Gastrocnemius medialis (tissue), 4 donors: Measurements from ENCODE around the gene GALM.

Experiments used
- POLR2A ChIP-seq, 2 donors: fragments of 450-650 bp; IDR thresholded peaks; one replicate each; pipeline ENCODE4 v1.6.1; 2017; ENCODE audit warnings: antibody characterized with exemption in 2 of 2, mild to moderate bottlenecking in 2 of 2, moderate library complexity in 2 of 2
- TF ChIP-seq, protein P1 (sequence below), 5 experiments: fragments of 450-650 bp in 3 of 5; fragments of 200-600 bp in 2 of 5; sonication (generic) in 2 of 5; IDR thresholded peaks in 4 of 5; conservative IDR thresholded peaks in 1 of 5; 1 replicate in 4 of 5; 2 replicates in 1 of 5; pipeline ENCODE4 v1.5.1; 2016 to 2019; ENCODE audit warnings: antibody characterized with exemption in 5 of 5, mild to moderate bottlenecking in 3 of 5, moderate library complexity in 3 of 5

- TF ChIP-seq, protein P1, sequence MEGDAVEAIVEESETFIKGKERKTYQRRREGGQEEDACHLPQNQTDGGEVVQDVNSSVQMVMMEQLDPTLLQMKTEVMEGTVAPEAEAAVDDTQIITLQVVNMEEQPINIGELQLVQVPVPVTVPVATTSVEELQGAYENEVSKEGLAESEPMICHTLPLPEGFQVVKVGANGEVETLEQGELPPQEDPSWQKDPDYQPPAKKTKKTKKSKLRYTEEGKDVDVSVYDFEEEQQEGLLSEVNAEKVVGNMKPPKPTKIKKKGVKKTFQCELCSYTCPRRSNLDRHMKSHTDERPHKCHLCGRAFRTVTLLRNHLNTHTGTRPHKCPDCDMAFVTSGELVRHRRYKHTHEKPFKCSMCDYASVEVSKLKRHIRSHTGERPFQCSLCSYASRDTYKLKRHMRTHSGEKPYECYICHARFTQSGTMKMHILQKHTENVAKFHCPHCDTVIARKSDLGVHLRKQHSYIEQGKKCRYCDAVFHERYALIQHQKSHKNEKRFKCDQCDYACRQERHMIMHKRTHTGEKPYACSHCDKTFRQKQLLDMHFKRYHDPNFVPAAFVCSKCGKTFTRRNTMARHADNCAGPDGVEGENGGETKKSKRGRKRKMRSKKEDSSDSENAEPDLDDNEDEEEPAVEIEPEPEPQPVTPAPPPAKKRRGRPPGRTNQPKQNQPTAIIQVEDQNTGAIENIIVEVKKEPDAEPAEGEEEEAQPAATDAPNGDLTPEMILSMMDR (IDR thresholded peaks at IDR 0.05 in 4 of 5, conservative IDR thresholded peaks at IDR 0.05 in 1 of 5) = no peak
- peak; percentile 84 to 90 for TF ChIP-seq POLR2A (IDR thresholded peaks at IDR 0.05)
Observed at GRCh38 chr2:38750011-38750890, 84.3 kb downstream of the GALM start.
